ENCODE data around the gene MED22.
A peak's percentile ranks its signal among the peaks of the same experiment; 100 is the strongest.
"Not testable (repeated sequence)": the region's sequence is repeated elsewhere in the genome, so short reads cannot be mapped to it uniquely, and the experiment has no call there.

Gene MED22

DNA sequence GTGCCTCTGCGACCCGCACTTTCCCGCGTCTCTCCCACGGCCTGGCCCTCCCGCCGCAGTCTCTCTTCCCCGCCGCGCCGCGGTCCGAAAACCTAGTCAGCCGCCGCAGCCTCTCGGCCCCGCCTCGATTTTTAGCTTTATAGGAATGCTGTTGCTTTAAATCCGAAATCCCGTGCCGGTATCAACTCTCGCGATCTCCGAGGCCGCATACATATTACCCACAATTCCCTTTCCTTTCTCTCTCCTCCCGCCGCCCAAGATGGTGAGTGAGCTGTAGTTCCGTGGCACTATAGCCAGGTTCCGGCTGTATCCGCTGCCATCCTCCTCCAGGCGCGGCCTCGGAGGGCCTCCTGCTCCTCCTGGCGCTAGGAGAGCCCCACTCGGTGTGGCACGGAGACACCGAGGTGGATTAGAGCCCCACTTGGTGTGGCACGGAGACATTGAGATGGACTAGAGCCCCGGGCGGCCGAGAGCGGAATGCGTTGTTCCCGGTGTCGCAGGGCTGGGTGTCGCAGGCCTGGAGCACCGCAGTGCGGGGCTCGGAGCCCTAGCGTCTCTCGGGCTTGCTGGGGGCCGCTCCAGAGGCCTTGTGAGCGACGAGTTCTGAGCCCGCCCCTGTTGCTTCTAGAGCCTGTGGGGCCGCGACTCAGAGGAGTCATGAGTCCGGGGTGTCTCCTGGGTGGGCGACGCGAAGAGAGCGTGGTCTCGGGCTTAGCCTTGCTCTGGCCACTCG lies at the start of gene MED22, which contains the start of gene RPL7A:
MED22 (minus strand) TSS at position 147 of the 733 bp plus-strand sequence. CDS start 1,469 bp downstream, outside the sequence.
RPL7A (plus strand) TSS at position 234 of the 733 bp plus-strand sequence; CDS start at position 260, 26 bp downstream.
- DNase-seq (ENCODE audit: low spot score) = peak; percentile 95

- DNase-seq (ENCODE audit: low spot score) = no peak
These were observed 49.4 kb upstream of the MED22 start for GRCh38 chr9:133397370-133397769.

GRCh38 chr9:133396952-133397351 lies 49.0 kb upstream of the MED22 start:
- DNase-seq (ENCODE audit: low spot score) = no peak

- no peak for DNase-seq (ENCODE audit: low spot score)
These were observed 46.8 kb upstream of the MED22 start for GRCh38 chr9:133394687-133395271.

GRCh38 chr9:133393399-133393798 lies 45.5 kb upstream of the MED22 start:
- DNase-seq (ENCODE audit: low spot score) = no peak

DNA sequence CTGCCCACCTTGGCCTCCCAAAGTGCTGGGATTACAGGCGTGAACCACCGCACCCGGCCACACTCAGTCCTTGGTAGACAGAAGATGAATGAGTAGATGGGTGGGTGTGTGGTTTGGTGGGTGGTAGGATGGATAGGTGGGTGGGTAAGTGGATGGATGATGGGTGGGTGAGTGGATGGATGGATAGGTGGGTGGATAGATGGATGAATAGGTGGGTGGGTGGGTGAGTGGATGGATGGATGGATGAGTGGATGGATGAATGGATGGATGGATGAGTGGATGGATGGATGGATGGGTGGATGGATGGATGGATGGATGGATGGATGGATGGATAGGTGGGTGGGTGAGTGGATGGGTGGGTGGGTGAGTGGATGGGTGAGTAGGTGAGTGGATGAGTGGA lies 44.4 kb upstream of the MED22 start:
- not testable (repeated sequence) for DNase-seq (ENCODE audit: low spot score)

DNA sequence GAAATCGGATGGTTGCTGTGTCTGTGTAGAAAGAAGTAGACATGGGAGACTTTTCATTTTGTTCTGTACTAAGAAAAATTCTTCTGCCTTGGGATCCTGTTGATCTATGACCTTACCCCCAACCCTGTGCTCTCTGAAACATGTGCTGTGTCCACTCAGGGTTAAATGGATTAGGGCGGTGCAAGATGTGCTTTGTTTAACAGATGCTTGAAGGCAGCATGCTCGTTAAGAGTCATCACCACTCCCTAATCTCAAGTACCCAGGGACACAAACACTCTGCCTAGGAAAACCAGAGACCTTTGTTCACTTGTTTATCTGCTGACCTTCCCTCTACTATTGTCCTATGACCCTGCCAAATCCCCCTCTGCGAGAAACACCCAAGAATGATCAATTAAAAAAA lies 43.5 kb upstream of the MED22 start:
- not testable (repeated sequence) for DNase-seq (ENCODE audit: low spot score)

- no peak for DNase-seq (ENCODE audit: low spot score)
These were observed 42.8 kb upstream of the MED22 start for GRCh38 chr9:133390713-133391112.

DNA sequence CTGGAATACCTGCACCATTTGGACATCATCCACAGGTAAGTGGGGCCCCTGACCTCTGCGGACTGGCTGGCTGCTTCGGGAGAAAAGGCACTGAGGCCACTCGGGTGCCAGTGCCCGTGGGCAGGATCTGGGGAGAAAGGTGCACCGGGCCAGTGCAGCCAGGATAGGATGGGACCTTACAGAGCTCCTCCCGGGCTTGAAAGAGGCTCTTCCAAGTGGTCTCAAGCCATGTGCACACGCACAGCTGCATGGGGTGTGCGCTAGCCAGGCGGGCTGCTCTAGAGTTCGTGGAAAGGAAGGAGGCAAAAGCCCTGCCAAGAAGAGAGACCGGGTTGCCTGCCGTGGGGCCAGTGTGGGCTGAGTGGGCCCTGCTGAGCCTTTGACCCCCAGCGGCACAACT lies 41.6 kb upstream of the MED22 start:
- DNase-seq (ENCODE audit: low spot score) = no peak

DNA sequence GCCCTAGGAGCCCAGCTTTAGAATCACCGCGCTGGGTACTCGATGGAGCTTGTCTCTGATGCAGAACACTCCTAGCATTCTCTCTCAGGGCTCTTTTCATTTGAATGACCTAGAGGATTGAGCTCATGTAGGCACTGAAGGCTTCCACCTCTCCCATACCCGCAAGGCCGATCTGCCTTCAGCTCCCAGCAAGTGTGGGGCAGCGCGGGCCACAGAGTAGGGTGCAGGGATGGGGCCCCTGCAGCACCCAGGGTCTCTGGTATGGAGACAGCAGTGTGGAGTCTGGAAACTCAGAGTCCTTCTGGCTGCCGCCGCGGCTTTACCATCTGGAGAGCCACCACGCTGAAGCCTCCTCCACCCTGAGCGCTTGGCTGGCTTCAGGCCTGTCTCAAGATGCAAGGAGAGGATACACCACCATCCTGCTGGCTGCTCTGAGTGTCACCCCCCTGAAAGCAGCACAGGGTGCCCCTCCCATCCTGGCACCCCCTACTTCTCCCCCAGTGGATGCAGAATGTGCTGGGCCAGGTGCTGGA lies 41.2 kb upstream of the MED22 start:
- no peak for DNase-seq (ENCODE audit: low spot score)

DNA sequence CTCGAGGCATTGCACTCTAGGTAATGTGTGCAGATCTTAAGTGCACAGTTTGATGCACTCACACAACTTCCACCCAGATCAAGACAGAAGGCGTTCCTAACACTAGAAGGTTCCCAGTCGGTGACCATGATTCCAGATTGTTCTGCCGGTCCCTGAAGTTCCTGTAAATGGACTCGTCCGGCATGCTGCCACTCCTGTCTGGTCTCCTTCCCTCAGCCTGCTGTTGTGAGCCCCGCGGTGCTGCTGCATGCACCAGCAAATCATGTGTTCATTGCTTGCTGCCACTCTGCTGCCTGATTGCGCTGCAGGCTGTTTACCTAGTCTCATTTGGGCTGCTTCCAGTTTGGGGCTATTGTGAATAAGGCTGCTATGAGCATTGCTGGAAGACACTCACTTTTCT lies 39.7 kb upstream of the MED22 start:
- DNase-seq (ENCODE audit: low spot score) = no peak

- DNase-seq (ENCODE audit: low spot score) = no peak
These were observed 38.4 kb upstream of the MED22 start for GRCh38 chr9:133386338-133386737.

DNA sequence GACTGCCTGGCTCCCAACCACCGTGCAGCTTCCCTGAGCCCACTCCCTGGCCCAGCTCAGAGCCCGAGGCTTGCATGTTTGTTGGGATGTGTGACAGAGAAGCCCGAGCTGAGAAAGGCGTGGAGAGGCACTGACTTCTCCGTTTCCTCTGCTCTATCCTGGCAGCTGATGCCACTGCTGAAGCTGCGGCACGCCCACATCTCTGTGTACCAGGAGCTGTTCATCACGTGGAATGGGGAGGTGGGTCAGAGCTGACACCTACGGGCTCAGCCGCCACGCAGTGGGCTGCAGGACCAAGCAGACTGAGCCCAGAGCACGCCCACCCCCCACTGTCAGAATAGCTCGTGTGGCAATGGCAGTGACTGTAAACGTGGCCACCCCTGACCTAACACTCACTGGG lies 37.5 kb upstream of the MED22 start:
- DNase-seq (ENCODE audit: low spot score) = no peak

- DNase-seq (ENCODE audit: low spot score) = no peak
These were observed 36.9 kb upstream of the MED22 start for GRCh38 chr9:133384736-133385321.

DNA sequence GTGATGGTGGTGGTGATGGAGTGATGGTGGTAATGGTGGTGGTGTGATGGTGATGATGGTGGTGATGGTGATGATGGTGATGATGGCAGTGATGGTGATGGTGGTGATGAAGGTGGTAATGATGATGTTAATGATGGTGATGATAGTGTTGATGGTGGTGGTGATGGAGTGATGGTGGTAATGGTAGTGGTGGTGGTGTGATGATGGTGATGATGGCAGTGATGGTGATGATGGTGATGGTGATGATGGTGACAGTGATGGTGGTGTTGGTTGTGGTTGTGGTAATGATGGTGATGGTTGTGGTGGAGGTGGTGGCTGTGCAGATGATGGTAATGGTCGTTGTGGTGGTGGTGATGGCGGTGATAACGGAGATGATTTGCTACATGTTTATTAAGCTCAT lies 35.5 kb upstream of the MED22 start:
- DNase-seq (ENCODE audit: low spot score) = no peak

- DNase-seq (ENCODE audit: low spot score) = no peak
These were observed 34.7 kb upstream of the MED22 start for GRCh38 chr9:133382507-133383141.

- DNase-seq (ENCODE audit: low spot score) = no peak
These were observed 32.8 kb upstream of the MED22 start for GRCh38 chr9:133380734-133381133.

- no peak for DNase-seq (ENCODE audit: low spot score)
These were observed 31.5 kb upstream of the MED22 start for GRCh38 chr9:133379153-133380086.

DNA sequence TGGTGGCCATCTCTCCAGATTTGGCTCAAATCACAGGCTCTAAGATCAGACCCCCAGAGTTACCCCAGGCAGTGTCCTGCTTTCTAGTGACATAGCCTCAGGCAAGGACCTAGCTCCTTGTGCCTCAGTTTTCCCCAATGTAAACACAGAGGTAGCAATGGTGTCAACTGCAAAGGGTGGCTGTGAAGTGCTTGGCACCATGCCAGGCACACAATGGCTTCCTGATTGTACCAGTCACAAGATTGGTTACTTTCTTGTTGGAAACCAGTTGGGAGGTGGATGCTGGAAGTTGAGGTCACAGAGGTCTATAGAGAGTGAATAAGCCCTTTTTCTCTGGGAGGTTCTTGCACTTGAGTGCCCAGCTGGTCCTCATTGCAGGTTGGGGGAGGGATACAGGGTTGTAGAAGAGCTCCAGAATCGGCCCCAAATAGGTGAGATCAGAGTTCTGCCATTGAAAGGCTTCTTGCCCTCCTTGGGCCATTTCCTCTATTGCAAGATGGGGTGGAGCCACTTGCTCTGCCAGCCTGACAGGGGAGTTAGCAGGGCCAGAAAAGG lies 30.6 kb upstream of the MED22 start:
- DNase-seq (ENCODE audit: low spot score) = no peak

DNA sequence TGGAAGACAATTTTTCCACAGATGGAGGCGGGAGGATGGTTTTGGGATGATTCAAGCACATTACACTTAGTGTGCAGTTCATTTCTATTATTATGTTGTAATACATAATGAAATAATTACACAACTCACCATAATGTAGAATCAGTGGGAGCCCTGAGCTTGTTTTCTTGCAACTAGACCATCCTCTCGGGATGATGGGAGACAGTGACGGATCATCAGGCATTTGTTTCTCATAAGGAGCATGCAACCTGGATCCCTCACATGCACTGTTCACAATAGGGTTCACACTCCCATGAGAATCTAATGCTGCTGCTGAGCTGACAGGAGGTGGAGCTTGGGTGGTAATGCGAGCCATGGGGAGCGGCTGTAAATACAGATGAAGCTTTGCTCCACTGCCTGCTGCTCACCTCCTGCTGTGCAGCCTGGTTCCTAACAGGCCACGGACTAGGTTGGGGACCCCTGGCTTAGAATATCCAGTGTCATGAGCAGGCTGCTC lies 29.8 kb upstream of the MED22 start:
- no peak for DNase-seq (ENCODE audit: low spot score)

DNA sequence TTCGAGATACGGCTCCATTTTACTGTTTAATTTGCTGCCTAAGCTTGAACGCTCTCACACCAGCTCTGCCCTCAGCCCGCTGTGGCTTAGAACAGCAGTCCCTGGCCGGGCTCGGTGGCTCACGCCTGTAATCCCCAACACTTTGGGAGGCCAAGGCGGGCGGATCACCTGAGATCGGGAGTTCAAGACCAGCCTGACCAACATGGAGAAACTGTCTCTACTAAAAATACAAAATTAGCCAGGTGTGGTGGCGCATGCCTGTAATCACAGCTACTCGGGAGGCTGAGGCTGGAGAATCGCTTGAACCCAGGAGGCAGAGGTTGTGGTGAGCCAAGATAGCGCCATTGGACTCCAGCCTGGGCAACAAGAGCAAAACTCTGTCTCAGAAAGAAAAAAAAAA lies 29.3 kb upstream of the MED22 start:
- DNase-seq (ENCODE audit: low spot score) = not testable (repeated sequence)

All from activated CD4-positive, alpha-beta T cell treated with anti-CD3 and anti-CD28 coated beads, Interleukin-2, Interleukin-4, amounts not matched to agents 100 ng/mL and 50 ng/mL, durations not matched to agents 16 hours and 8 hours (primary cell).